ENCODE data around the gene LIX1L.

The LIX1L gene

GRCh38 chr1:145972580-145972979, 14.8 kb upstream of the LIX1L start:
- H3K9me3 ChIP-seq (ENCODE audit: control extremely low read depth in 1 of 5, control insufficient read depth in 4 of 5, insufficient read depth in 2 of 5, low read depth in 1 of 5, low read length in 4 of 5): no peaks in the 10 kb centered on the region
- 92% methylated on average over 7 of the region's 7 CpGs for WGBS (ENCODE audit: insufficient coverage)
- H3K27ac ChIP-seq (ENCODE audit: insufficient read depth in 1 of 2, low read depth in 1 of 2, low read length in 2 of 2, poor library complexity in 1 of 2, severe bottlenecking in 2 of 2): no peak overlapping the region
- H3K4me1 ChIP-seq (ENCODE audit: control extremely low read depth in 1 of 4, control insufficient read depth in 4 of 4, insufficient read depth in 4 of 4, low read length in 3 of 4): peaks cover 5 to 8% (median 8%) of the 10 kb centered on the region in 4 experiments
- ChIA-PET POLR2A (no interaction called here), CTCF (interaction anchor here (1.3 to 1.4 kb wide), 2 partner anchors 9 to 39 kb away, joined by 3 to 5 read pairs; no protein-coding TSS in a partner anchor)
- peaks cover 0 to 4% (median 3%) of the 10 kb centered on the region in 4 experiments for H3K36me3 ChIP-seq (ENCODE audit: control insufficient read depth in 4 of 4, insufficient read depth in 4 of 4, low read length in 3 of 4)
- H3K4me3 ChIP-seq (ENCODE audit: control insufficient read depth in 1 of 7, extremely low read depth in 1 of 7, insufficient read depth in 4 of 7, low read depth in 2 of 7, low read length in 6 of 7): no peak overlapping the region
- H3K27me3 ChIP-seq (replicated peaks in 2 of 5; ENCODE audit: control insufficient read depth in 4 of 5, insufficient read depth in 5 of 5, low read length in 4 of 5): no peaks in the 10 kb centered on the region
- DNase-seq: no peak

- ChIA-PET CTCF (interaction anchor here (1.0 to 4.2 kb wide), 7 partner anchors 10 to 51 kb away, joined by 3 to 13 read pairs (median 4); partner anchors contain the start of genes LIX1L and RBM8A), POLR2A (no interaction called here)
- Histone ChIP-seq H3K4me3 (ENCODE audit: control insufficient read depth in 1 of 7, extremely low read depth in 1 of 7, insufficient read depth in 4 of 7, low read depth in 2 of 7, low read length in 6 of 7) (no peak overlapping the region), H3K27ac (ENCODE audit: insufficient read depth in 1 of 2, low read depth in 1 of 2, low read length in 2 of 2, poor library complexity in 1 of 2, severe bottlenecking in 2 of 2) (no peak overlapping the region), H3K36me3 (ENCODE audit: control insufficient read depth in 4 of 4, insufficient read depth in 4 of 4, low read length in 3 of 4) (peaks cover 0 to 4% (median 0%) of the 10 kb centered on the region in 4 experiments), H3K27me3 (replicated peaks in 2 of 5; ENCODE audit: control insufficient read depth in 4 of 5, insufficient read depth in 5 of 5, low read length in 4 of 5) (peaks cover 0 to 3% (median 0%) of the 10 kb centered on the region in 5 experiments), H3K9me3 (ENCODE audit: control extremely low read depth in 1 of 5, control insufficient read depth in 4 of 5, insufficient read depth in 2 of 5, low read depth in 1 of 5, low read length in 4 of 5) (peaks cover 0 to 4% (median 3%) of the 10 kb centered on the region in 5 experiments), H3K4me1 (ENCODE audit: control extremely low read depth in 1 of 4, control insufficient read depth in 4 of 4, insufficient read depth in 4 of 4, low read length in 3 of 4) (peaks cover 18 to 28% (median 24%) of the 10 kb centered on the region in 4 experiments)
- no peak for DNase-seq
- 100% methylated on average over 1 of the region's 2 CpGs for WGBS (ENCODE audit: insufficient coverage)
Measured at GRCh38 chr1:145967288-145967687, 9.5 kb upstream of the LIX1L start.

GRCh38 chr1:145965119-145965744, 7.4 kb upstream of the LIX1L start:
- DNase-seq: no peak
- Histone ChIP-seq H3K9me3 (ENCODE audit: control extremely low read depth in 1 of 5, control insufficient read depth in 4 of 5, insufficient read depth in 2 of 5, low read depth in 1 of 5, low read length in 4 of 5) (peaks cover 0 to 4% (median 3%) of the 10 kb centered on the region in 5 experiments), H3K4me3 (ENCODE audit: control insufficient read depth in 1 of 7, extremely low read depth in 1 of 7, insufficient read depth in 4 of 7, low read depth in 2 of 7, low read length in 6 of 7) (peak overlapping the region in 6 of 7 experiments; percentile 82 to 98 (median 96)), H3K36me3 (ENCODE audit: control insufficient read depth in 4 of 4, insufficient read depth in 4 of 4, low read length in 3 of 4) (peaks cover 0 to 4% (median 0%) of the 10 kb centered on the region in 4 experiments), H3K27ac (ENCODE audit: insufficient read depth in 1 of 2, low read depth in 1 of 2, low read length in 2 of 2, poor library complexity in 1 of 2, severe bottlenecking in 2 of 2) (peak overlapping the region; percentile 68 to 93), H3K4me1 (ENCODE audit: control extremely low read depth in 1 of 4, control insufficient read depth in 4 of 4, insufficient read depth in 4 of 4, low read length in 3 of 4) (peaks cover 23 to 48% (median 39%) of the 10 kb centered on the region in 4 experiments), H3K27me3 (replicated peaks in 2 of 5; ENCODE audit: control insufficient read depth in 4 of 5, insufficient read depth in 5 of 5, low read length in 4 of 5) (peaks cover 0 to 3% (median 0%) of the 10 kb centered on the region in 5 experiments)
- POLR2A ChIA-PET: interaction anchor here (0.6 to 2.1 kb wide), 5 partner anchors 15 to 106 kb away, joined by 3 to 9 read pairs (median 4); partner anchors contain the start of genes PIAS3 and RBM8A
- CTCF ChIA-PET: interaction anchor here (0.9 to 3.7 kb wide), 8 partner anchors 12 to 57 kb away, joined by 3 to 47 read pairs (median 4); partner anchors contain the start of gene RBM8A
- no CpG with 5 or more reads among the region's 5 CpGs for whole genome bisulfite sequencing (ENCODE audit: insufficient coverage)

GRCh38 chr1:145964328-145965118, 6.7 kb upstream of the LIX1L start, which contains the start of the genes ANKRD34A and POLR3GL:
Gene ANKRD34A, minus strand, starts transcription at chr1:145964575. Its CDS starts 2,816 bp downstream, at chr1:145961759.
Gene POLR3GL, plus strand, starts transcription at chr1:145964690. Its CDS starts 10,176 bp downstream, at chr1:145974866.
- ChIA-PET CTCF (interaction anchor here (0.8 to 3.7 kb wide), 10 partner anchors 13 to 118 kb away, joined by 3 to 47 read pairs (median 3); partner anchors contain the start of gene RBM8A), POLR2A (interaction anchor here (0.6 to 2.1 kb wide), 6 partner anchors 34 to 105 kb away, joined by 3 to 9 read pairs (median 4); partner anchors contain the start of genes PEX11B, PIAS3 and RBM8A)
- Histone ChIP-seq H3K4me1 (ENCODE audit: control extremely low read depth in 1 of 4, control insufficient read depth in 4 of 4, insufficient read depth in 4 of 4, low read length in 3 of 4) (peaks cover 28 to 55% (median 46%) of the 10 kb centered on the region in 4 experiments), H3K4me3 (ENCODE audit: control insufficient read depth in 1 of 7, extremely low read depth in 1 of 7, insufficient read depth in 4 of 7, low read depth in 2 of 7, low read length in 6 of 7) (peak within 1 kb of the TSS; percentile 82 to 98 (median 96)), H3K27me3 (replicated peaks in 2 of 5; ENCODE audit: control insufficient read depth in 4 of 5, insufficient read depth in 5 of 5, low read length in 4 of 5) (peaks cover 0 to 3% (median 0%) of the 10 kb centered on the region in 5 experiments), H3K36me3 (ENCODE audit: control insufficient read depth in 4 of 4, insufficient read depth in 4 of 4, low read length in 3 of 4) (peaks cover 0 to 4% (median 0%) of the 10 kb centered on the region in 4 experiments), H3K9me3 (ENCODE audit: control extremely low read depth in 1 of 5, control insufficient read depth in 4 of 5, insufficient read depth in 2 of 5, low read depth in 1 of 5, low read length in 4 of 5) (peaks cover 0 to 4% (median 3%) of the 10 kb centered on the region in 5 experiments), H3K27ac (ENCODE audit: insufficient read depth in 1 of 2, low read depth in 1 of 2, low read length in 2 of 2, poor library complexity in 1 of 2, severe bottlenecking in 2 of 2) (peak within 1 kb of the TSS; percentile 68 to 93)
- DNase-seq: peak; percentile 91 to 95 (median 94)
- 0% methylated on average over 31 of the region's 37 CpGs for WGBS (ENCODE audit: insufficient coverage)

GRCh38 chr1:145963265-145964019, 5.6 kb upstream of the LIX1L start:
- Histone ChIP-seq H3K27me3 (replicated peaks in 2 of 5; ENCODE audit: control insufficient read depth in 4 of 5, insufficient read depth in 5 of 5, low read length in 4 of 5) (peaks cover 0 to 3% (median 0%) of the 10 kb centered on the region in 5 experiments), H3K4me3 (ENCODE audit: control insufficient read depth in 1 of 7, extremely low read depth in 1 of 7, insufficient read depth in 4 of 7, low read depth in 2 of 7, low read length in 6 of 7) (peak overlapping the region in 6 of 7 experiments; percentile 82 to 98 (median 96)), H3K36me3 (ENCODE audit: control insufficient read depth in 4 of 4, insufficient read depth in 4 of 4, low read length in 3 of 4) (peaks cover 0 to 4% (median 0%) of the 10 kb centered on the region in 4 experiments), H3K9me3 (ENCODE audit: control extremely low read depth in 1 of 5, control insufficient read depth in 4 of 5, insufficient read depth in 2 of 5, low read depth in 1 of 5, low read length in 4 of 5) (peaks cover 0 to 4% (median 3%) of the 10 kb centered on the region in 5 experiments), H3K27ac (ENCODE audit: insufficient read depth in 1 of 2, low read depth in 1 of 2, low read length in 2 of 2, poor library complexity in 1 of 2, severe bottlenecking in 2 of 2) (peak overlapping the region in 1 of 2 experiments; percentile 93), H3K4me1 (ENCODE audit: control extremely low read depth in 1 of 4, control insufficient read depth in 4 of 4, insufficient read depth in 4 of 4, low read length in 3 of 4) (peaks cover 33 to 64% (median 56%) of the 10 kb centered on the region in 4 experiments)
- ChIA-PET CTCF (interaction anchor here (0.8 to 3.7 kb wide), 9 partner anchors 9 to 116 kb away, joined by 3 to 47 read pairs (median 3); partner anchors contain the start of gene RBM8A), POLR2A (interaction anchor here (0.6 to 2.1 kb wide), 5 partner anchors 33 to 104 kb away, joined by 3 to 9 read pairs (median 4); partner anchors contain the start of genes PEX11B, PIAS3 and RBM8A)
- no peak for DNase-seq
- 69% methylated on average over 4 of the region's 5 CpGs for WGBS (ENCODE audit: insufficient coverage)

Data from common myeloid progenitor, CD34-positive (primary cell).